GM12892 (cell line): ENCODE results near the gene ACAP3.

Experiments used
- POLR2A ChIP-seq: IDR thresholded peaks from 2 replicates; pipeline ENCODE4 v1.6.1; 2011; ENCODE audit warnings: low read depth, low read length, control low read depth
- POLR2AphosphoS5 ChIP-seq: IDR thresholded peaks from 2 replicates; pipeline ENCODE4 v1.6.1; 2011; ENCODE audit warnings: low read depth, low read length, control low read depth

GRCh38 chr1:1344655-1345361, 37.1 kb upstream of the ACAP3 start:
- TF ChIP-seq POLR2AphosphoS5 (no peak), POLR2A (no peak)
